ENCODE results near the gene DIRAS3.
"Not testable (repeated sequence)": the region's sequence is repeated elsewhere in the genome, so short reads cannot be mapped to it uniquely, and the experiment has no call there.

Gene DIRAS3

GRCh38 chr1:68024635-68025338 lies 25.6 kb downstream of the DIRAS3 start:
- in situ Hi-C loops (cut with MboI; ENCODE audit: low sequenced_read_pairs), result no loop called here

DNA sequence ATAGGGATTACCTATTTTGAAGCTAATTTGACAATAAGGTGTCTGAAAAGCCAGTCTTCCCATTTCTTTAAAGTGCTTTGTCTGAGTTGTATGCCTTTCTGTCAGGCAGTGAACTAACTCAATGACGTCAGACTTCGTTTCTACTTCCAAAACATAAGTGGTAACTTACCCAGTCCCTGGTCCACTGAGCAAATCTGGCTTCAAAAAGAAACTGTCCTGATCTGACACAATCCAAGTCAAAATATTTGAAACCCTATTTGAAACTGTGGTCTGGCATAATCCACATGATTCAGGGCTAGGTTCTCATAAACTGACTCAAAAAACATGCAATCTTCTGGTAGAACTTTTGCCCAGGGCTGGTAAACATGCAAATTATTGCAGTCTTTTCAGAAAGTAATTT lies 34.0 kb downstream of the DIRAS3 start:
- in situ Hi-C loops (cut with MboI; ENCODE audit: low sequenced_read_pairs), result no loop called here

GRCh38 chr1:68015971-68016370 lies 34.5 kb downstream of the DIRAS3 start:
- in situ Hi-C loops (cut with MboI; ENCODE audit: low sequenced_read_pairs), result no loop called here

DNA sequence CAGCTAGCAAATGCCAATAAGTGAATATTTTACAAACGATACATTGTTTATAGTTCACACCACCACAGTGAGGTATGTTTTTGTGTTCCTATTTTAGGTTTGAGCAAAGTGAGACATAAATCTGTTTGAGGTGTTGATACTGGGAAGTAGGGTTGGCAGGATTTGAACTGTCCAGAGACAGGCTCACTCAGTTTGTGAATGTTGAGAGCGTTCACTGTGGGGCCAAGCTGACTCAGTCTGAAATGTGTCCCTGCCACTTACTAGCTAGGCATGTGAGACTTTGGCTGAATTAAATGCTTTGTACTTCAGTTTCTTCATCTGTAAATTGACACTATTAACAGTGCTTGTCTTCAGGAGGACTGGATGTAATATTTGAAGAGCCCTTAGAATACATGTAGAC lies 35.1 kb downstream of the DIRAS3 start:
- in situ Hi-C loops (cut with MboI; ENCODE audit: low sequenced_read_pairs), result no loop called here

GRCh38 chr1:68013351-68013750 lies 37.1 kb downstream of the DIRAS3 start:
- in situ Hi-C loops (cut with MboI; ENCODE audit: low sequenced_read_pairs), result no loop called here

- in situ Hi-C loops (cut with MboI; ENCODE audit: low sequenced_read_pairs), result no loop called here
Observed at GRCh38 chr1:68011657-68012375, 38.6 kb downstream of the DIRAS3 start.

- in situ Hi-C loops (cut with MboI; ENCODE audit: low sequenced_read_pairs), result no loop called here
Observed at GRCh38 chr1:68010543-68010942, 39.9 kb downstream of the DIRAS3 start.

GRCh38 chr1:68010090-68010489 lies 40.3 kb downstream of the DIRAS3 start:
- in situ Hi-C loops (cut with MboI; ENCODE audit: low sequenced_read_pairs), result no loop called here

DNA sequence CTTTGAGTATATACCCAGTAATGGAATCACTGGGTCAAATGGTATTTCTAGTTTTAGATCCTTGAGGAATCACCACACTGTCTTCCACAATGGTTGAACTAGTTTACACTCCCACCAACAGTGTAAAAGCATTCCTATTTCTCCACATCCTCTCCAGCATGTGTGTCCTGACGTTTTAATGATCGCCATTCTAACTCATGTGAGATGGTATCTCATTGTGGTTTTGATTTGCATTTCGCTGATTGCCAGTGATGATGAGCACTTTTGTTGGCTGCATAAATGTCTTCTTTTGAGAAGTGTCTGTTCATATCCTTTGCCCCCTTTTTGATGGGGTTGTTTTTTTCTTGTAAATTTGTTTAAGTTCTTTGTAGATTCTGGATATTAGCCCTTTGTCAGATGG lies 46.8 kb downstream of the DIRAS3 start:
- in situ Hi-C loops (cut with MboI; ENCODE audit: low sequenced_read_pairs), result not testable (repeated sequence)

- in situ Hi-C loops (cut with MboI; ENCODE audit: low sequenced_read_pairs), result no loop called here
Observed at GRCh38 chr1:68000191-68000590, 50.2 kb downstream of the DIRAS3 start.

- in situ Hi-C loops (cut with MboI; ENCODE audit: low sequenced_read_pairs), result no loop called here
Observed at GRCh38 chr1:67997746-67998145, 52.7 kb downstream of the DIRAS3 start.

All from HL-60/S4 (cell line).